HG02623 (cell line): ENCODE data around the gene ZNF460.
"Not testable (repeated sequence)": the region's sequence is repeated elsewhere in the genome, so short reads cannot be mapped to it uniquely, and the experiment has no call there.

Experiments
- ATAC-seq: cut with Tn5 transposase; IDR thresholded peaks from one replicate; pipeline ENCODE4 v1.9.1; 2021; ENCODE audit warnings: moderate library complexity; ENCODE audit not compliant: unreplicated experiment

The ZNF460 gene

DNA sequence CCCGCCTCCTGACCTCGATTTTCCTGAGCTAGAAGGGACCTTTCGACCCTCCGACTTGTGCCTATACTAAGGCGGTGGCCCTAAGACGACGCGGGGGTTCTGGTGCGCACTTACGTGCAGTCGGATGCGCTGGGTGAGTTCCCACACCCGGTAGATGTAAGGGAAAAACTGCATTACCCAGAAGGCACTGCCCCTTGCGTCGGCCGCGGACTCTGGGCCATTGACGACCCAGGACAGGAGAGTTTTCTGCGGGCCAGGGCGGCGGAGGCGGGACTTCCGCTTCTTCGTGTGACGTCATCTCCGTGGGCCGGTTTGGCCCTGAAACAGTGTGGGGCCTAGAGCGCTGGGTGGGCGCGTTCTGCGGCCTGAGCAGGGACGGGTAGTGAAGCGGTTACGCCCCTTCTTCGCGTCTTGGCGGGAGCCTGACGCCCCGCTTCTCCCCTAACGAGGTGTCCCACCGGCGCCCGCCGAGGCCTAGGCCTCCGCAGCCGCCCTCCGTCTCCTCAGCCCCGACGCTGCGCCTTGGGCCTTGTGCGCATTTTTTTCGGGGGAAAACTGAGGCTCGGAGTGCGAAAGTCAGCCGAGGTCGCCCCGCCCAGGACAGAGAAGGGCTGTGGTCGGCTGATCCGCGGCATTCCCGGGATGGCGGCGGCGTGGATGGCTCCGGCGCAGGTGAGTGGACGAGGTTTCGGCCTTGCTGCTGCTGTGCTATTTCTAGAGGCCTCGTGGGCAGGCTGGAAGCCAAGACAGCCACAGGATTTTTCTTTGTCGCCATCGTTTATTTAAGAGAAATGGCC is at the start of gene ZNF460:
ZNF460 (plus strand) TSS at position 321 of the 797 bp plus-strand sequence; CDS start at position 643, 322 bp downstream.
- ATAC-seq: peak; percentile 79

GRCh38 chr19:57231686-57232085 is 48.6 kb upstream of the ZNF460 start:
- no peak for ATAC-seq

DNA sequence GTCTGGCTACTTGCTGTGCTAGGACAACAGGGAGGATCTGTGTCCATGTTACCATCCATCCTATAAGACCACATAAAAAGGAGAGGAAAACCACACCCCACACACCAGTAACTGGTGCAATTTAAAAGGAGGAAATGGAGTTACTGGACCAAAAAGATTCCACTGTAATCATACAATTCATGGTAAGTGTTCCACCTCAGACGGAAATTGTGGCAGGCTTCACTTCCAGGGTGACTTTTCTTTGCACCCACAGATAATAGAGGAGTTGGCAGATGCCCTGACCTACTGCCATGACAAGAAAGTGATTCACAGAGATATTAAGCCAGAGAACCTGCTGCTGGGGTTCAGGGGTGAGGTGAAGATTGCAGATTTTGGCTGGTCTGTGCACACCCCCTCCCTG is 47.1 kb upstream of the ZNF460 start:
- ATAC-seq: no peak

DNA sequence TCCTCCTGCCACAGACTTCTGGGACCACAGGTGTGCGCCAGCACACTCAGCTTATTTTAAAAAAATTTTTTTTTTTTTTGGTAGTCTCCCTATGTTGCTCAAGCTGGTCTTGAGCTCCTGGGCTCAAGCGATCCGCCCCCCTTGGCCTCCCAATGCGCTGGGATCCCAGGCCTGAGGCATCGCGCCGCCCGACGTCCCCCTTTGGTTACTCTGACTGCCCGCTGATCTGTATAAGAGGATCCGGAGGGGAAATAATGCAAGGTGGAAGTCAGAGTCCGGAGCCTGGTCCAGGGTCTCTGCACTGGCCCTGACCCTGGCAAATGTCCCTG is 40.3 kb upstream of the ZNF460 start:
- ATAC-seq: peak; percentile 14

- ATAC-seq: peak; percentile 91
Observed at GRCh38 chr19:57240311-57241090, 39.8 kb upstream of the ZNF460 start, which contains the start of gene ZNF805. TSS of gene ZNF805 (plus strand) at chr19:57240632. CDS start at chr19:57240892, 260 bp downstream.

- ATAC-seq: no peak
Observed at GRCh38 chr19:57241176-57241575, 39.1 kb upstream of the ZNF460 start.

DNA sequence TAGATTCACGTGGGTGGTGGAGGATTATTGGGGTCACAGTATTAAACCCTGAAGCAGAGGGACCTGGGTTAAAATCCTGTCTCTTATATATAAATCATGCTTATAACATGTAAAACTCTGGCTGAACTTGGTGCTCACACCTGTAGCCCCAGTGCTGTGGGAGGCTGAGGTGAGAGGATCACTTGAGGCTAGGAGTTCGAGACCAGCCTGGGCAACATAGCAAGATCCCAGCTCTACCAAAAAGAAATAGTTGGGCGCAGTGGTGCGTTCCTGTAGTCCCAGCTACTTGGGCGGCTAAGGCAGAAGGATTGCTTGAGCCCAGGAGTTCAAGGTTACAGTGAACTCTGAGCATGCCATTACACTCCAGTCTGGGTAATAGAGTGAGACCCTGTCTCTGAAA is 37.5 kb upstream of the ZNF460 start:
- ATAC-seq: no peak

DNA sequence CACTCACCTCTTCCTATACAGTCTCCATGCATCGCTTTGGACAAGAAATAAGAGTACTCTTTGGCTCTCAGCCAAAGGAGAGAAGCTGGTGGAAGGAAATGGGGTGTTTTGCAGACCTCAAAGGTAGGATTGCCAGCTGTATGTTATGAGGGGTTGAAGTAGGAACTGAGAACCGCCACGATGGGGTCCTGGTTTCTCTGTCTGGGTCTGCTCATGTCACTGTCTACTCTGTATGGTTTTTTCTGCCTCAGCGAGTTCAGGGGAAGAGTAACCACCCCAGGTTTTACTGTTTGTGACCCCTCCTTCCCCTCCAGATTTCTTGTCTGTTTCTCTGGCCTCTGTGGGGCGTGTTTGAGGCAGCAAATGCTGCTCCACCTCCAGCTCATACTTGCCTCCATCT is 35.8 kb upstream of the ZNF460 start:
- ATAC-seq: no peak

DNA sequence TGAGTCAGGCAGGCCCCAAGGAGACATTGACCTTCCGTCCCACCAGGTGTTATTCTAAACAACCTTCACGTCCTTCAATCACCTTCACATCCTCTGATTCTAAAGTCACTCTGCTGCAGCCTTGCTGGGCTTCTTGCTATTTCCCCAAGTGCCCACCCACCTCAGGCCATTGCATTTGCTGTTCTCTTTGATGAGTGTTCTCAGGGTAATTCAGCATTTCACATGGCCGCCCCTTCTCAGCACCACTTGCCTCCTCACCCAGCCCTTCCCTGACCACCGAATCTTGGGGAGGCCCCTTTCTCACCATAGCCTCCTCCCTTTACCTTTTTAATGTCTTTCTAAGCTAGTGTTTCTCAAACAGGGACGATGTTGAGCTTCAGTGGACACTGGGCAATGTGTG is 35.2 kb upstream of the ZNF460 start:
- ATAC-seq: no peak

GRCh38 chr19:57245959-57246358 is 34.3 kb upstream of the ZNF460 start:
- no peak for ATAC-seq

DNA sequence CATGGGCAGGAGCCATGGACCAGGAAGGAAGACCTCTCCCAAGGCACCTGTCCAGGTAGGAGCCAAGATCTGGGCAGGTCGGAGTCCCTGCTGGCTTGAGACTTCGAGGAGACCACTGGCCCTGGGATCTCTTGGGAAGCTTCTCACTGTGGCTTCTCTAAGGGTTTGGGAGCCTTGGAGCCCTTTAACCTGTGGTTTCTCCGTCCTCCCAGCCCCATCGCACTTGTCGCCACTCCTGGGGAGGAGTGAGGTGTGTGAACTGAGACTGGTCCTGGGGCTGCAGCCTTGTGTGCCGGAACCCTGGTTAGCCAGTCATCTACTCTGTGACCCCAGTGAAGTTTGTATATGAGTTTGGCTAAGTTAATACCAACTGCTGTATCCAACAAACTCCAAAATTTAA is 31.6 kb upstream of the ZNF460 start:
- no peak for ATAC-seq

GRCh38 chr19:57249329-57249728 is 31.0 kb upstream of the ZNF460 start:
- no peak for ATAC-seq

GRCh38 chr19:57253767-57254166 is 26.5 kb upstream of the ZNF460 start:
- not testable (repeated sequence) for ATAC-seq

DNA sequence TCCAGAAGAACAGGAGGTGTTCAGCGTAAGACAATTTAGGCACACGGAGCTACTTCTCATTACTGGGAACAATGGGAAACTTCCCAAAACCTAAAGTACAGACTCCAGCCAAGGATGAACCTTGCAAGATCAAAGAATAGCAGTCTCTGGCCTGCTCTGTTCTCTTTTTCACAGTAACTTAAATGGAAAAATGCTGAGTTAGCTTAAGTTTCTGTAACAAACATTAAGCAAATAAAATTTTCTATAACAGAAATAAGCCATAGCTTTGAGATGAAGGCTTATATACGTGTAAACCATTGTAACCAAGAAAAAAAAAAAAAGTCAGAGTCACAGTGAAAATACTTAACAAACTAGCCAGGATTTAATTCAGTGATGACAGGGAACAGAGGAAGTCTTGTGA is 18.2 kb upstream of the ZNF460 start:
- no peak for ATAC-seq

- no peak for ATAC-seq
Observed at GRCh38 chr19:57263244-57263741, 17.0 kb upstream of the ZNF460 start.

- no peak for ATAC-seq
Observed at GRCh38 chr19:57267291-57267690, 13.0 kb upstream of the ZNF460 start.

- ATAC-seq: no peak
Observed at GRCh38 chr19:57269515-57270250, 10.6 kb upstream of the ZNF460 start.

- ATAC-seq: no peak
Observed at GRCh38 chr19:57271280-57271679, 9.0 kb upstream of the ZNF460 start.

- ATAC-seq: no peak
Observed at GRCh38 chr19:57273014-57273413, 7.3 kb upstream of the ZNF460 start.

GRCh38 chr19:57276430-57276829 is 3.9 kb upstream of the ZNF460 start:
- ATAC-seq: no peak

DNA sequence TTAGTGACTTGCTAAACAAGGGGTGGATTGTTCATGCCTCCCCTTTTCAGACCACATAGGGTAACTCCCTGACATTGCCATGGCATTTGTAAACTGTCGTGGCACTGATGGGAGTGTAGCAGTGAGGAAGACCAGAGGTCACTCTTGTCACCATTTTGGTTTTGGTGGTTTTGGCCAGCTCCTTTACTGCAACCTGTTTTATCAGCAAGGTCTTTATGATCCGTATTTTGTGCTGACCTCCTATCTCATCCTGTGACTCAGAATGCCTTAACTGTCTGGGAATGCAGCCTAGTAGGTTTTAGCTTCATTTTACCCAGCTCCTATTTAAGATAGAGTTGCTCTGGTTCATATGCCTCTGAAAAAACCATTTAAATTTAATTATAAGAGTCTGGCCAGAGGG is 1.8 kb upstream of the ZNF460 start:
- ATAC-seq: not testable (repeated sequence)
